ENCODE results near the gene CLCN1.

CLCN1 gene

GRCh38 chr7:143315776-143316175 lies at the start of gene CLCN1:
Gene CLCN1, plus strand, starts transcription at chr7:143316111. Its CDS starts 102 bp downstream, at chr7:143316213.
- no peak within 1 kb of the TSS for H3K4me3 ChIP-seq (ENCODE audit: low read depth, low read length)
- no peak for TF ChIP-seq MYC (IDR thresholded peaks at IDR 0.05; ENCODE audit: low read depth, low read length)
- TF ChIP-seq CTCF (IDR thresholded peaks at IDR 0.05; ENCODE audit: low read depth, low read length), result no peak
- TF ChIP-seq POLR2A (IDR thresholded peaks at IDR 0.05; ENCODE audit: extremely low read depth, insufficient read length), result no peak
- no peak for TF ChIP-seq MAX (IDR thresholded peaks at IDR 0.05; ENCODE audit: low read depth, low read length)
- no peak for DNase-seq (ENCODE audit: low read depth)

GRCh38 chr7:143269251-143269650 lies 46.7 kb upstream of the CLCN1 start:
- TF ChIP-seq MYC (IDR thresholded peaks at IDR 0.05; ENCODE audit: low read depth, low read length) (no peak), POLR2A (IDR thresholded peaks at IDR 0.05; ENCODE audit: extremely low read depth, insufficient read length) (no peak), CTCF (IDR thresholded peaks at IDR 0.05; ENCODE audit: low read depth, low read length) (no peak), MAX (IDR thresholded peaks at IDR 0.05; ENCODE audit: low read depth, low read length) (no peak)
- DNase-seq (ENCODE audit: low read depth), result no peak
- no peak overlapping the region for H3K4me3 ChIP-seq (ENCODE audit: low read depth, low read length)

GRCh38 chr7:143271240-143271639 lies 44.7 kb upstream of the CLCN1 start:
- TF ChIP-seq MYC (IDR thresholded peaks at IDR 0.05; ENCODE audit: low read depth, low read length), result no peak
- TF ChIP-seq MAX (IDR thresholded peaks at IDR 0.05; ENCODE audit: low read depth, low read length), result no peak
- no peak for TF ChIP-seq CTCF (IDR thresholded peaks at IDR 0.05; ENCODE audit: low read depth, low read length)
- no peak for TF ChIP-seq POLR2A (IDR thresholded peaks at IDR 0.05; ENCODE audit: extremely low read depth, insufficient read length)
- no peak overlapping the region for H3K4me3 ChIP-seq (ENCODE audit: low read depth, low read length)
- no peak for DNase-seq (ENCODE audit: low read depth)

- no peak overlapping the region for H3K4me3 ChIP-seq (ENCODE audit: low read depth, low read length)
- no peak for TF ChIP-seq MAX (IDR thresholded peaks at IDR 0.05; ENCODE audit: low read depth, low read length)
- TF ChIP-seq MYC (IDR thresholded peaks at IDR 0.05; ENCODE audit: low read depth, low read length), result no peak
- no peak for TF ChIP-seq POLR2A (IDR thresholded peaks at IDR 0.05; ENCODE audit: extremely low read depth, insufficient read length)
- no peak for TF ChIP-seq CTCF (IDR thresholded peaks at IDR 0.05; ENCODE audit: low read depth, low read length)
- DNase-seq (ENCODE audit: low read depth), result no peak
These were observed 43.0 kb upstream of the CLCN1 start for GRCh38 chr7:143272871-143273270.

- TF ChIP-seq MAX (IDR thresholded peaks at IDR 0.05; ENCODE audit: low read depth, low read length), result no peak
- no peak for TF ChIP-seq CTCF (IDR thresholded peaks at IDR 0.05; ENCODE audit: low read depth, low read length)
- TF ChIP-seq POLR2A (IDR thresholded peaks at IDR 0.05; ENCODE audit: extremely low read depth, insufficient read length), result no peak
- TF ChIP-seq MYC (IDR thresholded peaks at IDR 0.05; ENCODE audit: low read depth, low read length), result no peak
- DNase-seq (ENCODE audit: low read depth), result no peak
- no peak overlapping the region for H3K4me3 ChIP-seq (ENCODE audit: low read depth, low read length)
These were observed 36.5 kb upstream of the CLCN1 start for GRCh38 chr7:143279186-143280098.
